ENCODE measurements around the gene ZDHHC18. TPM values are rescaled to one million over a fixed set of nuclear protein-coding genes. Genes with fewer than 3 reads are reported as not detected.
A peak's percentile ranks its signal among the peaks of the same experiment; 100 is the strongest.
"Not testable (repeated sequence)": the region's sequence is repeated elsewhere in the genome, so short reads cannot be mapped to it uniquely, and the experiment has no call there.

The ZDHHC18 gene
- total RNA-seq, 1 donor from 2014 or later = 11.8 TPM

- intact Hi-C loops (cut with micrococcal nuclease); H3K27ac ChIP-seq (replicated peaks); H3K4me1 ChIP-seq; H3K4me3 ChIP-seq; H3K27me3 ChIP-seq (ENCODE audit: low read depth); H3K9me3 ChIP-seq (replicated peaks); H3K36me3 ChIP-seq: not testable (repeated sequence)
- peak; percentile 46 for DNase-seq
- TF ChIP-seq, protein P1, sequence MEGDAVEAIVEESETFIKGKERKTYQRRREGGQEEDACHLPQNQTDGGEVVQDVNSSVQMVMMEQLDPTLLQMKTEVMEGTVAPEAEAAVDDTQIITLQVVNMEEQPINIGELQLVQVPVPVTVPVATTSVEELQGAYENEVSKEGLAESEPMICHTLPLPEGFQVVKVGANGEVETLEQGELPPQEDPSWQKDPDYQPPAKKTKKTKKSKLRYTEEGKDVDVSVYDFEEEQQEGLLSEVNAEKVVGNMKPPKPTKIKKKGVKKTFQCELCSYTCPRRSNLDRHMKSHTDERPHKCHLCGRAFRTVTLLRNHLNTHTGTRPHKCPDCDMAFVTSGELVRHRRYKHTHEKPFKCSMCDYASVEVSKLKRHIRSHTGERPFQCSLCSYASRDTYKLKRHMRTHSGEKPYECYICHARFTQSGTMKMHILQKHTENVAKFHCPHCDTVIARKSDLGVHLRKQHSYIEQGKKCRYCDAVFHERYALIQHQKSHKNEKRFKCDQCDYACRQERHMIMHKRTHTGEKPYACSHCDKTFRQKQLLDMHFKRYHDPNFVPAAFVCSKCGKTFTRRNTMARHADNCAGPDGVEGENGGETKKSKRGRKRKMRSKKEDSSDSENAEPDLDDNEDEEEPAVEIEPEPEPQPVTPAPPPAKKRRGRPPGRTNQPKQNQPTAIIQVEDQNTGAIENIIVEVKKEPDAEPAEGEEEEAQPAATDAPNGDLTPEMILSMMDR (IDR thresholded peaks at IDR 0.05; ENCODE audit: borderline replicate concordance) = peak; percentile 81
Measured at GRCh38 chr1:26810105-26810504, 16.4 kb upstream of the ZDHHC18 start.

- Histone ChIP-seq H3K27me3 (ENCODE audit: low read depth) (no peaks in the 10 kb centered on the region), H3K36me3 (no peaks in the 10 kb centered on the region), H3K4me1 (no peaks in the 10 kb centered on the region), H3K4me3 (no peak overlapping the region), H3K27ac (replicated peaks) (no peak overlapping the region), H3K9me3 (replicated peaks) (no peaks in the 10 kb centered on the region)
- TF ChIP-seq, protein P1 (IDR thresholded peaks at IDR 0.05; ENCODE audit: borderline replicate concordance) = no peak
- no peak for DNase-seq
- intact Hi-C loops (cut with micrococcal nuclease) = no loop called here
Measured at GRCh38 chr1:26811057-26811456, 15.4 kb upstream of the ZDHHC18 start.

DNA sequence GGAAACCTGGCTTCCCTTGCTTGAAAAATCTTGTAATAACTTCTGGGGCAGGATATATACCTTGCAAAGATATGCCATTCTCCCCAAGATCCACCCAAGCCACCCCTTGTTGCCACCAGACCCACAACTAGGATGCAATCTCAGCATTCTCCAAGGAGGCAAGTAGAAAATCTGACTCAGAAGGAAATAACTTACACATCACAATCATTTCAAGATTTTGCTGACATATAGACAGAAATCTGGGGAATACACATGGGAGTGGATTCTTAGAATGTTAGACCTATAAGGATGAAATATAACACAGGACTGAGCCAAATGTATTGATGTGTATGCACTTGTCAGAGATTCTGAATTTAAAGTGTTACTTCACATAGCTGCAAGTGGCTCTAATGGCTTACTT, 14.8 kb upstream of the ZDHHC18 start:
- Histone ChIP-seq H3K36me3 (no peaks in the 10 kb centered on the region), H3K4me3 (no peak overlapping the region), H3K27ac (replicated peaks) (no peak overlapping the region), H3K9me3 (replicated peaks) (no peaks in the 10 kb centered on the region), H3K27me3 (ENCODE audit: low read depth) (no peaks in the 10 kb centered on the region), H3K4me1 (no peaks in the 10 kb centered on the region)
- intact Hi-C loops (cut with micrococcal nuclease) = no loop called here
- DNase-seq = no peak
- TF ChIP-seq, protein P1 (IDR thresholded peaks at IDR 0.05; ENCODE audit: borderline replicate concordance) = no peak

- Histone ChIP-seq H3K27me3 (ENCODE audit: low read depth) (no peaks in the 10 kb centered on the region), H3K4me1 (no peaks in the 10 kb centered on the region), H3K9me3 (replicated peaks) (no peaks in the 10 kb centered on the region), H3K36me3 (no peaks in the 10 kb centered on the region), H3K27ac (replicated peaks) (no peak overlapping the region), H3K4me3 (no peak overlapping the region)
- TF ChIP-seq, protein P1 (IDR thresholded peaks at IDR 0.05; ENCODE audit: borderline replicate concordance) = no peak
- intact Hi-C loops (cut with micrococcal nuclease) = no loop called here
- DNase-seq = no peak
Measured at GRCh38 chr1:26814377-26814776, 12.1 kb upstream of the ZDHHC18 start.

DNA sequence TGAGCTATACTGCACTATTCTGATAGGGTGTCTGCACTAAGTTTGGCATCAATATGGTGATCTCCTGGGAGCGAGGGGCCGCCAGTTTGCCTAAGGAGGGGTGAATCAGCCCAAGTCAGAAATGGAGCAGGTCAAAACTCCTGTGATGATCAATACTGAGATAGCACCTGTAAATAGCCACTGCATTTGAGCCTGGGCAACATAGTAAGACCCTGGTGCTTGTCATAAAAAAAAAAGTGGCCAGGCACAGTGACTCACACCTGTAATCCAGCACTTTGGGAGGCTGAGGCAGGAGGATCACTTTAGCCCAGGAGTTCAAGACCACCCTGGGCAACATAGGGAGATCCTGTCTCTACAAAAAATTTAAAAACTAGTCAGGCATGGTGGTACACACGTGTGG, 11.6 kb upstream of the ZDHHC18 start:
- Histone ChIP-seq H3K27ac (replicated peaks) (no peak overlapping the region), H3K36me3 (no peaks in the 10 kb centered on the region), H3K27me3 (ENCODE audit: low read depth) (no peaks in the 10 kb centered on the region), H3K4me3 (no peak overlapping the region), H3K4me1 (no peaks in the 10 kb centered on the region), H3K9me3 (replicated peaks) (no peaks in the 10 kb centered on the region)
- intact Hi-C loops (cut with micrococcal nuclease) = no loop called here
- TF ChIP-seq, protein P1 (IDR thresholded peaks at IDR 0.05; ENCODE audit: borderline replicate concordance) = no peak
- no peak for DNase-seq
